H1 (cell line): ENCODE measurements around the gene C2orf81. TPM values are rescaled to one million over a fixed set of nuclear protein-coding genes. Genes with fewer than 3 reads are reported as not detected.

Source experiments
- CTCF ChIA-PET: fragments of 300-600 bp; sonication (Branson Sonifier 250); formaldehyde crosslinking; loops from one replicate; lab custom pipeline; 2021; ENCODE audit not compliant: partially characterized antibody; lab: Charles Lee
- POLR2A ChIA-PET: fragments of 300-600 bp; sonication (Branson Sonifier 250); formaldehyde crosslinking; loops from one replicate; lab custom pipeline; 2021; ENCODE audit warnings: inconsistent platforms; ENCODE audit not compliant: partially characterized antibody; lab: Charles Lee
- DNase-seq, 2 experiments: peaks; one replicate each; pipeline versions ENCODE4 v3.0.0 to v3.0.0-alpha.2; 2010 to 2022; ENCODE audit warnings: low spot score in 2 of 2, low read depth in 1 of 2, mixed read lengths in 1 of 2
- FAIRE-seq: peaks from 2 replicates; lab custom pipeline; 2011; peaks lifted over from hg19 to GRCh38; lab: Jason Lieb, UNC
- H2AFZ ChIP-seq: 2 replicates; pipeline ENCODE4 v1.8.1; 2012; ENCODE audit warnings: low read length, inconsistent platforms
- H2AK5ac ChIP-seq: 2 replicates; pipeline ENCODE4 v1.6.1; 2013; ENCODE audit warnings: low read depth, low read length
- H2BK120ac ChIP-seq: replicated peaks from 2 replicates; pipeline ENCODE3; 2013; ENCODE audit warnings: low read depth, low read length, inconsistent platforms
- H2BK12ac ChIP-seq: 2 replicates; pipeline ENCODE4 v1.6.1; 2013; ENCODE audit warnings: low read depth, low read length
- H2BK15ac ChIP-seq: 2 replicates; pipeline ENCODE4 v1.6.1; 2013; ENCODE audit warnings: low read length
- H2BK20ac ChIP-seq: 2 replicates; pipeline ENCODE4 v1.6.1; 2013; ENCODE audit warnings: low read length
- H2BK5ac ChIP-seq: 2 replicates; pipeline ENCODE4 v1.6.1; 2013; ENCODE audit warnings: low read depth, low read length
- H3K14ac ChIP-seq: 2 replicates; pipeline ENCODE4 v1.6.1; 2013; ENCODE audit warnings: inconsistent platforms; ENCODE audit not compliant: insufficient read length
- H3K18ac ChIP-seq: 2 replicates; pipeline ENCODE4 v1.6.1; 2013; ENCODE audit warnings: low read length; ENCODE audit errors: extremely low read depth
- H3K23ac ChIP-seq: 2 replicates; pipeline ENCODE4 v1.6.1; 2013; ENCODE audit warnings: inconsistent platforms; ENCODE audit not compliant: insufficient read length
- H3K23me2 ChIP-seq: 2 replicates; pipeline ENCODE4 v1.6.1; 2013; ENCODE audit warnings: low read depth, low read length
- H3K27ac ChIP-seq: 2 replicates; pipeline ENCODE4 v1.6.1; 2011; ENCODE audit warnings: low read depth, low read length, inconsistent platforms
- H3K27me3 ChIP-seq, 4 experiments: replicated peaks in 1 of 4; 1 replicate in 1 of 4; 2 replicates in 3 of 4; pipeline versions ENCODE4 v1.6.1 to v1.8.1; 2011 to 2013; ENCODE audit warnings: low read length in 3 of 4, mild to moderate bottlenecking in 3 of 4, inconsistent platforms in 2 of 4, mixed read lengths in 2 of 4, moderate library complexity in 1 of 4; ENCODE audit not compliant: control insufficient read depth in 3 of 4, insufficient read depth in 3 of 4; ENCODE audit errors: extremely low read depth in 1 of 4
- H3K36me3 ChIP-seq, 4 experiments: 2 replicates each; pipeline versions ENCODE4 v1.6.1 to v1.8.1; 2011 to 2013; ENCODE audit warnings: mild to moderate bottlenecking in 4 of 4, low read length in 3 of 4, moderate library complexity in 2 of 4, control low read depth in 1 of 4, inconsistent platforms in 1 of 4; ENCODE audit not compliant: insufficient read depth in 4 of 4, control insufficient read depth in 2 of 4
- H3K4ac ChIP-seq: replicated peaks from 2 replicates; pipeline ENCODE3; 2013; ENCODE audit warnings: low read length, low read depth, mixed read lengths, inconsistent platforms; ENCODE audit not compliant: insufficient read length
- H3K4me1 ChIP-seq, 4 experiments: replicated peaks in 1 of 4; 1 replicate in 1 of 4; 2 replicates in 3 of 4; pipeline versions ENCODE4 v1.6.1 to v1.8.1; 2011 to 2013; ENCODE audit warnings: low read length in 3 of 4, inconsistent platforms in 2 of 4, mixed read lengths in 1 of 4; ENCODE audit not compliant: insufficient read depth in 4 of 4, control insufficient read depth in 3 of 4
- H3K4me2 ChIP-seq, 2 experiments: 2 replicates each; pipeline versions ENCODE4 v1.6.1 to v1.8.1; 2011 to 2013; ENCODE audit warnings: low read depth in 2 of 2, low read length in 2 of 2, control low read depth in 1 of 2, inconsistent platforms in 1 of 2, mild to moderate bottlenecking in 1 of 2; ENCODE audit not compliant: insufficient read depth in 1 of 2
- H3K4me3 ChIP-seq, 4 experiments: fragments of 200-600, 300-600 bp in 1 of 4; sonication (generic), shearing (Covaris generic), sonication (Bioruptor Twin) in 1 of 4; 2 replicates each; pipeline versions ENCODE4 v1.5.1 to v1.8.1; 2011 to 2016; ENCODE audit warnings: low read length in 4 of 4, low read depth in 3 of 4, control low read depth in 2 of 4, inconsistent platforms in 2 of 4, mild to moderate bottlenecking in 2 of 4, mixed read lengths in 1 of 4, moderate library complexity in 1 of 4; ENCODE audit not compliant: insufficient read depth in 2 of 4; ENCODE audit errors: extremely low read depth in 1 of 4
- H3K56ac ChIP-seq: replicated peaks from 2 replicates; pipeline ENCODE3; 2013; ENCODE audit warnings: low read depth, mild to moderate bottlenecking, mixed read lengths, low read length, inconsistent platforms; ENCODE audit not compliant: insufficient read length
- H3K79me1 ChIP-seq: 2 replicates; pipeline ENCODE4 v1.6.1; 2013; ENCODE audit warnings: low read depth, low read length, control low read depth
- H3K79me2 ChIP-seq, 2 experiments: 2 replicates each; pipeline versions ENCODE4 v1.6.1 to v1.8.1; 2012 to 2013; ENCODE audit warnings: low read length in 2 of 2, mild to moderate bottlenecking in 2 of 2, inconsistent platforms in 1 of 2; ENCODE audit not compliant: insufficient read depth in 2 of 2, control insufficient read depth in 1 of 2
- H3K9ac ChIP-seq, 4 experiments: replicated peaks in 1 of 4; 1 replicate in 1 of 4; 2 replicates in 3 of 4; pipeline versions ENCODE4 v1.6.1 to v1.8.1; 2011 to 2013; ENCODE audit warnings: low read depth in 3 of 4, low read length in 3 of 4, control low read depth in 2 of 4, mild to moderate bottlenecking in 2 of 4, moderate library complexity in 2 of 4, inconsistent platforms in 1 of 4; ENCODE audit errors: extremely low read depth in 1 of 4
- H3K9me3 ChIP-seq, 2 experiments: 2 replicates each; pipeline versions ENCODE4 v1.6.1 to v1.8.1; 2012 to 2013; ENCODE audit warnings: mild to moderate bottlenecking in 2 of 2, moderate library complexity in 2 of 2, control low read depth in 1 of 2, inconsistent platforms in 1 of 2, low read depth in 1 of 2, low read length in 1 of 2, mixed read lengths in 1 of 2; ENCODE audit not compliant: insufficient read depth in 2 of 2
- H4K20me1 ChIP-seq, 2 experiments: replicated peaks in 1 of 2; 2 replicates each; pipeline versions ENCODE3 to v1.8.1; 2011 to 2013; ENCODE audit warnings: inconsistent platforms in 2 of 2, low read length in 2 of 2, mild to moderate bottlenecking in 1 of 2; ENCODE audit not compliant: insufficient read depth in 2 of 2, control insufficient read depth in 1 of 2
- H4K5ac ChIP-seq: 2 replicates; pipeline ENCODE4 v1.6.1; 2013; ENCODE audit warnings: low read length, low read depth, mixed read lengths, inconsistent platforms; ENCODE audit not compliant: insufficient read length
- H4K8ac ChIP-seq: 2 replicates; pipeline ENCODE4 v1.8.0; 2013; ENCODE audit warnings: mild to moderate bottlenecking, moderate library complexity, low read length, inconsistent platforms; ENCODE audit not compliant: insufficient read depth; ENCODE audit errors: extremely low read depth
- H4K91ac ChIP-seq: replicated peaks from 2 replicates; pipeline ENCODE3; 2013; ENCODE audit warnings: low read length, mixed read lengths, inconsistent platforms; ENCODE audit not compliant: insufficient read length
- CHD2 ChIP-seq: IDR thresholded peaks from 2 replicates; pipeline ENCODE4 v1.6.1; 2012; ENCODE audit warnings: low read length, improper control_type of control experiment
- GABPA ChIP-seq: IDR thresholded peaks from 2 replicates; pipeline ENCODE4 v1.6.1; 2011; ENCODE audit warnings: mild to moderate bottlenecking, low read length, moderate library complexity, borderline replicate concordance; ENCODE audit not compliant: insufficient read depth
- HDAC2 ChIP-seq, 2 experiments: fragments of 300-600 bp in 1 of 2; sonication (generic) in 1 of 2; IDR thresholded peaks; 2 replicates each; pipeline ENCODE4 v1.6.1; 2011 to 2012; ENCODE audit warnings: low read depth in 2 of 2, low read length in 2 of 2, mild to moderate bottlenecking in 2 of 2, moderate library complexity in 2 of 2, borderline replicate concordance in 1 of 2, inconsistent platforms in 1 of 2
- JUND ChIP-seq: IDR thresholded peaks from 2 replicates; pipeline ENCODE4 v1.6.1; 2011; ENCODE audit warnings: mild to moderate bottlenecking, improper control_type of control experiment, low read length
- POU5F1 ChIP-seq: IDR thresholded peaks from 2 replicates; pipeline ENCODE4 v1.6.1; 2011; ENCODE audit warnings: low read depth, mild to moderate bottlenecking, low read length, moderate library complexity
- SIX5 ChIP-seq: IDR thresholded peaks from 2 replicates; pipeline ENCODE4 v1.6.1; 2011; ENCODE audit warnings: mild to moderate bottlenecking, low read depth, low read length
- SRF ChIP-seq: IDR thresholded peaks from 2 replicates; pipeline ENCODE4 v1.6.1; 2011; ENCODE audit warnings: mild to moderate bottlenecking, low read depth, low read length, moderate library complexity
- TBP ChIP-seq: IDR thresholded peaks from 2 replicates; pipeline ENCODE4 v1.6.1; 2011; ENCODE audit warnings: low read depth, low read length, improper control_type of control experiment
- WGBS, 2 experiments: shearing (Covaris generic) in 1 of 2; methylation state at CpG; one replicate each; pipeline versions ENCODE4 v1.1.6 to v1.1.7; 2013 to 2015; ENCODE audit warnings: low lambda C conversion rate in 2 of 2, mixed read lengths in 2 of 2, inconsistent platforms in 1 of 2, low coverage in 1 of 2, missing lambda C conversion rate in 1 of 2; ENCODE audit not compliant: insufficient replicate concordance in 2 of 2, insufficient coverage in 1 of 2, insufficient read length in 1 of 2; ENCODE audit errors: extremely low coverage in 1 of 2, missing lambda C conversion rate in 1 of 2; 5-methylcytosine and 5-hydroxymethylcytosine counted together
- polyA plus RNA-seq, 7 experiments: library from polyadenylated mRNA; depleted of rRNA in 3 of 7; stranded (reverse) in 5 of 7; unstranded in 2 of 7; fragments of >200 nt in 5 of 7; fragments of 200-250 nt in 2 of 7; gene quantifications; 1 replicate in 5 of 7; 2 replicates in 1 of 7; 4 replicates in 1 of 7; pipeline versions ENCODE4 v1.2.1 to v1.2.3, GENCODE V29; 2011 to 2013; ENCODE audit warnings: missing spikeins in 2 of 7, mixed read lengths in 2 of 7
- total RNA-seq: library from RNA; stranded (reverse); fragmentation: NEBNext Ultra II Directional; extraction: Animal tissue kit (Norgen Biotek cat#: 25700); gene quantifications from 2 replicates; pipeline ENCODE4 v1.2.1, GENCODE V29; 2021
- TF ChIP-seq, protein P1 (sequence below): IDR thresholded peaks from 2 replicates; pipeline ENCODE4 v1.6.1; 2012; ENCODE audit warnings: inconsistent platforms

C2orf81 gene
- total and polyA plus RNA-seq, 2 of the 8 experiments (the other 6 are each of a cell fraction or from before 2014, with no cell fraction given), result 1.6 to 3.3 TPM

DNA sequence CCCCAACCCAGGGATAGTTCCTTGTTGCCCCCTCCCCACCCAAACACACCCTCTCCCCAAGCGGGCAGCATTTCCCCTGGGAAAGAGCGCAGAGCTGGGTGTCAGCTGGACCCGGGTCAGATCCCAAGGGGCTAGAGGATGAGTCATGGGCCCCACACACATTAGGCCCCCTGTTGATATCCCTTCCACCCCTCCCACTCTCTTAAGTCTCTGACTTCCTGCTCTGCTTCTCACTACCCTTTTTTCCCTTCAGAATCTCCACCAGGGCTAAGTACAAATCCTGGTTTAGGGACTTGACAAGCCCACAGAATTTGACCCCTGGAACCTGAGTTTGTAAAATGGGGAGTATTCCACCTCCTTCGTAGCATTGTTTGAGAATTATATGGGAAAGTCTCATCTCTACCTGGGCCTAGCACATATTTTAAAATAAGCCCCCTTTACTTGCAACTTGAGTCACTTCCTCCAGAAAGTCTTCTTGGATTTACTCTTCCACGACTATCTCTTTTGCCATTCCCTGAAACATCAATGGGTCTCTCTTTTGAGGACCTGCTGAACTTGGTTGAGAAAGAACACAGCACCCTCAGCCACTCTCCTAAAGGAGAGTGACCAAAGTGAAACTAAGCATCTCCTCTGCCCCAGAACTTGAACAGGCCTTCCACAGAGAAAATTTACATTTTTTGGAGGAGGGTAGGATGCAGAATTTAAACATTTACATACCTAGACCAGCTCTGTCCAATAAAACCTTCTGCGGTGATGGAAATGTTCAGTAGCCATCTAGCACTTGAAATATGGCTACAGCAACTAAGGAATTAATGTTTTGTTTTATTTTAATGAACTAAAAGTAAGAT lies 15.7 kb upstream of the C2orf81 start:
- FAIRE-seq, result no peak

More for the DNA sequence above, 15.7 kb upstream of the C2orf81 start:
- Histone ChIP-seq H3K79me2 (peaks cover 4 to 47% of the 10 kb centered on the region in 2 experiments; a peak in 2 of 4 replicates), H3K23me2 (peaks cover 5% of the 10 kb centered on the region; the same call in 1 of the 2 replicates), H3K9ac (no peak overlapping the region), H3K4me1 (peaks cover 4 to 24% (median 16%) of the 10 kb centered on the region in 4 experiments; a peak in 6 of 7 replicates), H3K79me1 (peaks cover 22% of the 10 kb centered on the region), H3K36me3 (peaks cover 3 to 10% (median 6%) of the 10 kb centered on the region in 4 experiments; a peak in 7 of 8 replicates), H4K8ac (no peak overlapping the region), H3K18ac (no peak overlapping the region), H2BK120ac (no peak overlapping the region), H3K9me3 (no peaks in the 10 kb centered on the region), H3K27me3 (no peaks in the 10 kb centered on the region), H4K91ac (no peak overlapping the region), H2BK15ac (0 out of 2 replicates have a peak overlapping the region, but pooled peaks have one; percentile 12), H3K4me3 (peak overlapping the region in 1 of 4 experiments; percentile 12; a peak in 1 of 8 replicates), H2BK5ac (peak overlapping the region; percentile 83; the same call in 1 of the 2 replicates)
- POLR2A ChIA-PET, result interaction anchor here (1.2 to 3.2 kb wide), 4 partner anchors 10 to 232 kb away, joined by 3 to 27 read pairs (median 13); partner anchors contain the start of genes C2orf81 and WDR54
- 74% methylated on average over 6 of the region's 6 CpGs; no CpG with 5 or more reads in 1 of the 2 experiments for WGBS, 2 experiments
- no peak for TF ChIP-seq POU5F1
- no peak for TF ChIP-seq SIX5
- no peak for TF ChIP-seq HDAC2 (IDR thresholded peaks at IDR 0.05; ENCODE audit: borderline replicate concordance in 1 of 2, low read depth in 2 of 2, low read length in 2 of 2)
- TF ChIP-seq GABPA, result no peak
- TF ChIP-seq TBP, result no peak
- peak; percentile 80 for TF ChIP-seq JUND
- no peak for TF ChIP-seq CHD2
- TF ChIP-seq, protein P1, sequence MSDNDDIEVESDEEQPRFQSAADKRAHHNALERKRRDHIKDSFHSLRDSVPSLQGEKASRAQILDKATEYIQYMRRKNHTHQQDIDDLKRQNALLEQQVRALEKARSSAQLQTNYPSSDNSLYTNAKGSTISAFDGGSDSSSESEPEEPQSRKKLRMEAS, result no peak
- no peak for TF ChIP-seq SRF
- TF ChIP-seq, all 59 proteins: peak for 1
- no peak for DNase-seq
- Histone ChIP-seq H3K4ac (no peak overlapping the region), H3K23ac (no peak overlapping the region), H2AK5ac (no peak overlapping the region), H2AFZ (no peak overlapping the region), H4K5ac (no peak overlapping the region), H3K56ac (no peak overlapping the region), H3K14ac (no peak overlapping the region), H2BK20ac (no peak overlapping the region), H4K20me1 (peaks cover 6 to 17% of the 10 kb centered on the region in 2 experiments), H3K27ac (no peak overlapping the region), H2BK12ac (no peak overlapping the region), H3K4me2 (peak overlapping the region in 1 of 2 experiments; percentile 11; a peak in 3 of 4 replicates)
- CTCF ChIA-PET, result no interaction called here
